Epithelial cell of esophagus (primary cell): ENCODE data around the gene LPP.

Experiments used
- DNase-seq: peaks from one replicate; pipeline ENCODE4 v3.0.0; 2010; ENCODE audit warnings: low read depth
- H3K4me3 ChIP-seq: 2 replicates; pipeline ENCODE4 v1.5.1; 2011; ENCODE audit warnings: mild to moderate bottlenecking, low read length, control low read depth
- TF ChIP-seq, protein P1 (sequence below): IDR thresholded peaks from 2 replicates; pipeline ENCODE4 v1.5.1; 2011; ENCODE audit warnings: low read depth, mild to moderate bottlenecking, low read length, control low read depth, inconsistent platforms; ENCODE audit not compliant: insufficient read depth; ENCODE audit errors: missing control alignments

LPP gene

DNA sequence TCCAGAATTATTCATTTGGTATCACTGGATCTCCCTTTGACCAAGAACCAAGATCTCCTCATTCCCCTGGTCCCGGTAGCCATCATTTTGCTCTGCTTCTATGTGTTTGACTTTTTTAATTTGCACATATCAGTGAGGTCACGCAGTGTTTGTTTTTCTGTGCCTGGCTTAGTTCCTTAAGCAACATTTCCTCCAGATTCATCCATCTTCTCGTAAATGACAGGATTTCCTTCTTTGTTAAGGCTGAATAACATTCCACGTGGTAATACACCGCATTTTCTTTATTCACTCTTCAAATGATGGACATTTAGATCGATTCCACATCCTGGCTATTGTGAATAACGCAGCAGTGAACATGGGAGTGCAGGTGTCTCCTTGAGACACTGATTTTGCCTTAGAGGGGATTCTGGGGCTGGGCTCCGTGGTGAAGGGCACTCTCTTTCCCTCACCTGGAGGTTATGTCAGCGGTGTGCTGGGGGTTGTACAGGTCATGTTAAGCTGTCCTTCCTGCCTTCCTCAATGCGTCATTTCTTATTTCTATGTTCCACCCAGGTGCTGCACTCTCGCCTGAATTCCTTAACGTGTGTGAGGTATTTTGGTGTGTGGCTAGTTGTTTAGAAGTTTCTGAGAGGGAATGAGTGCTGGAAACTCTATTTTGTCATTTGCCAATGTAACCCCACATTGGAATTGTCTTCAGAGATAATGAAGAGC, 212.2 kb downstream of the LPP start:
- TF ChIP-seq, protein P1, sequence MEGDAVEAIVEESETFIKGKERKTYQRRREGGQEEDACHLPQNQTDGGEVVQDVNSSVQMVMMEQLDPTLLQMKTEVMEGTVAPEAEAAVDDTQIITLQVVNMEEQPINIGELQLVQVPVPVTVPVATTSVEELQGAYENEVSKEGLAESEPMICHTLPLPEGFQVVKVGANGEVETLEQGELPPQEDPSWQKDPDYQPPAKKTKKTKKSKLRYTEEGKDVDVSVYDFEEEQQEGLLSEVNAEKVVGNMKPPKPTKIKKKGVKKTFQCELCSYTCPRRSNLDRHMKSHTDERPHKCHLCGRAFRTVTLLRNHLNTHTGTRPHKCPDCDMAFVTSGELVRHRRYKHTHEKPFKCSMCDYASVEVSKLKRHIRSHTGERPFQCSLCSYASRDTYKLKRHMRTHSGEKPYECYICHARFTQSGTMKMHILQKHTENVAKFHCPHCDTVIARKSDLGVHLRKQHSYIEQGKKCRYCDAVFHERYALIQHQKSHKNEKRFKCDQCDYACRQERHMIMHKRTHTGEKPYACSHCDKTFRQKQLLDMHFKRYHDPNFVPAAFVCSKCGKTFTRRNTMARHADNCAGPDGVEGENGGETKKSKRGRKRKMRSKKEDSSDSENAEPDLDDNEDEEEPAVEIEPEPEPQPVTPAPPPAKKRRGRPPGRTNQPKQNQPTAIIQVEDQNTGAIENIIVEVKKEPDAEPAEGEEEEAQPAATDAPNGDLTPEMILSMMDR, result no peak
- H3K4me3 ChIP-seq, result no peak overlapping the region
- peak; percentile 25 for DNase-seq

- DNase-seq, result no peak
- TF ChIP-seq, protein P1, result no peak
Observed at GRCh38 chr3:188367678-188368077, 213.7 kb downstream of the LPP start.

DNA sequence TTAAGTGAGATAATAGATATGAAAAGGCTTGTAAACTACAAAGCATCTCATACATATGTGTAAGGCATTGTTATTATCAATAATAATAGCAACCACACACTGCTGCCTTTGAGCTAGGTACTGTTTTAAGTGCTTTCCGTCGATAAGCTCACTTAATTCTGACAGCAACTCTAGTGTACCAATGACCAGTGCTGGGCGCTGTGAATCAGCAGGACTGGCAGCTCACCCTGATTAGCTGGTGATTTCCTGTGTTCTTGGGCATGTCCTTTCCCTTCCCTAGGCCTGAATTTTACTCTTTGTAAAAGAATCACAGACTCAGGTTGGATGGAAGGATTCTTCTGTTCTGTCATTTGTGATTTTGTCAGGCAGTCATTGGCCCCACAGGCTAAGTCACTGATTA, 215.6 kb downstream of the LPP start:
- peak; percentile 32 for DNase-seq
- no peak overlapping the region for H3K4me3 ChIP-seq
- TF ChIP-seq, protein P1, result no peak

More at GRCh38 chr3:188367678-188368077, 213.7 kb downstream of the LPP start:
- no peak overlapping the region for H3K4me3 ChIP-seq

GRCh38 chr3:188370081-188370830, 216.3 kb downstream of the LPP start:
- DNase-seq, result peak; percentile 54
- TF ChIP-seq, protein P1, result no peak
- no peak overlapping the region for H3K4me3 ChIP-seq

GRCh38 chr3:188378786-188379185, 224.8 kb downstream of the LPP start:
- no peak overlapping the region for H3K4me3 ChIP-seq
- DNase-seq, result no peak
- TF ChIP-seq, protein P1, result no peak

- no peak overlapping the region for H3K4me3 ChIP-seq
- TF ChIP-seq, protein P1, result no peak
- no peak for DNase-seq
Observed at GRCh38 chr3:188380252-188380651, 226.3 kb downstream of the LPP start.
